Nucleus accumbens (tissue), 56 donors: ENCODE results near the gene TSKU.
A peak's percentile ranks its signal among the peaks of the same experiment; 100 is the strongest.
"Not testable (repeated sequence)": the region's sequence is repeated elsewhere in the genome, so short reads cannot be mapped to it uniquely, and the experiment has no call there.

Experiments used
- DNase-seq, 56 donors: peaks; one replicate each; lab custom pipeline; 2025; lab: John Stamatoyannopoulos, UW

Gene TSKU

GRCh38 chr11:76798671-76799065 is 15.5 kb downstream of the TSKU start:
- no peak for DNase-seq

- peak in 49 of 56 donors; percentile 23 to 86 (median 53) for DNase-seq
Observed at GRCh38 chr11:76799066-76799804, 16.1 kb downstream of the TSKU start.

DNA sequence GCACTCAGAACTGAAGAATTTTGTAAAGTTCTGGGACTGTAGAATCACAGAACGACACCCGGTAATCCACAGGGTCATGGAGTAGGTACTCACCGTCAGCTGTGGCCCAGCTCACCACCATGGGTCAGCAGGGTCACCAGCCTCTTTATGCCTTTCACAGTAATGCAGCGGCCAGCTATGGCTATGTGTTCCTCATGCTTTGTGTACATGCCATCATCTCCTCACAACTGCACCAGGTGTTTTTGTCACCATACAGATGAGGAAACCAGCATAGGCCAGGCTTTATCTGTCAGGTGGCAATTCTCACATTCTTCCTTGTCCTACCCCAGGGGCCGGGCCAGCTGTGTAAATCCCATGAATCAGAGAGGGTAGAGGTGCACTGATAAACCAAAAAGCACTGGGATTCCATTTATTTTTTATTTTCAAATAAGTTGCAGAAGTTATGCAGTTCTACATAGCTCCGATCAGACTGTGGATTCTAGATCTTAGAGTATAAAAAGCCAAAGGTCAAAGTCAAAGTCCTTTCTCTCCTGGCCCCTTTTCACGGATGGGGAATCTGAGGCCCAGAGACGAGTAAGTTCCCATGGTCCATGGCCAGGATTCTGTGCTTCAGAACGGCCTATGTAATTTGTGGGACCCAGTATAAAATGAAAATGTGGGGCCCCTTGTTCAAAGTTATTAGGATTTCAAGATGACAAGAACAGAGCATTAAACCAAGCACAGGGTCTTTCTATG is 17.5 kb downstream of the TSKU start:
- no peak for DNase-seq

DNA sequence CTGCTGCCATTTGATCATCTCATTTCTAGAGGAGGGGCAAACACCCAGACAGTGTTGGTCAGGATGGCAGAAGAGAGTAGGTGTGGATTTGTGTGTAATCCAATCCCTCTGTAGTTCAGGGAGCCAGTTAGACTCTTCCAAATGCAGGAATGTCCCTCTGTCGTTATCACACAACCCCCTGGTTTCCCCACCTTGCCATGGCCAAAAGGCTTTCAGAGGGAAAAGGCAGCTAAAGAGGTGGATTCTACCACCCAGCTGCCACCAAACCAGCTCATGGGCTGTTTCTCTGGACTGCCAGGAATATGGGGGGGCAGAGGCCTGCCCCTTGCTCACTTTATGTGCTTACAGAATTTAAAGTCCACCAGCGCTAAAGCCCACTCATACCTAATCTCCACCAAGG is 18.1 kb downstream of the TSKU start:
- no peak for DNase-seq

DNA sequence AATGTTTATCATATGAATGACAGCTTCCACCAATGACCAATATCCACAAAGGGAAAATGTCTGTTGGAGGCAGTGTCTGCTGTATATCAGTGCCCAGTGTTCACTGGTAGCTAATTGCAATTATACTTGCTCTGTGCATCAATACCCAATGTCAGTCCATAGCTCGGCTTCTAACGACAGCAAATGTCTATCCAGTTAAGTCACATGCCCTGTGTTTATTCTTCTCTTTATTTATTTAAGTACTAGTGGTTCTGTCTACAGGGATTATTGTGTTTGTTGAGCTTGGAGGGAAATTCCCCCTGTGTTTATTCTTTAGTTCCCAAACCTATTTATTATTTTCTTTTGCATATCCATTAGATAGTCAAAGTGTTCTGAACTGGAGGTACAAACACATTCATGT is 18.6 kb downstream of the TSKU start:
- no peak for DNase-seq

DNA sequence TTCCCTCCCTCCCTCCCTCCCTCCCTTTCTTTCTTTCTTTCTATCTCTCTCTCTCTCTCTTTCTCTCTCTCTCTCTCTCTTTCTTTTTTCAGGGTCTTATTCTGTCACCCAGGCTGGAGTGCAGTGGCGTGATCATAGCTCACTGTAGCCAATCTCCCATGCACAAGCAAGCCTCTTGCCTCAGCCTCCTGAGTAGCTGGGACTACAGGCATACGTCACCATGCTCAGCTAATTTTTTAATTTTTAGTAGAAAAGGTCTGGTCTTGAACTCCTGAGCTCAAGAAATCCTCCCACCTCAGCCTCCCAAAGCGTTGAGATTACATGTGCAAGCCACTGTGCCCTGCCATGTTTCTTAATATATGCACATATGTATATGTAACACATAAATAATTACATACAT is 19.0 kb downstream of the TSKU start:
- DNase-seq = no peak

GRCh38 chr11:76802621-76803020 is 19.5 kb downstream of the TSKU start:
- no peak for DNase-seq

- DNase-seq = no peak
Observed at GRCh38 chr11:76803023-76803422, 19.9 kb downstream of the TSKU start.

GRCh38 chr11:76803811-76804600 is 20.9 kb downstream of the TSKU start:
- DNase-seq = no peak

- no peak for DNase-seq
Observed at GRCh38 chr11:76805206-76805913, 22.2 kb downstream of the TSKU start.

DNA sequence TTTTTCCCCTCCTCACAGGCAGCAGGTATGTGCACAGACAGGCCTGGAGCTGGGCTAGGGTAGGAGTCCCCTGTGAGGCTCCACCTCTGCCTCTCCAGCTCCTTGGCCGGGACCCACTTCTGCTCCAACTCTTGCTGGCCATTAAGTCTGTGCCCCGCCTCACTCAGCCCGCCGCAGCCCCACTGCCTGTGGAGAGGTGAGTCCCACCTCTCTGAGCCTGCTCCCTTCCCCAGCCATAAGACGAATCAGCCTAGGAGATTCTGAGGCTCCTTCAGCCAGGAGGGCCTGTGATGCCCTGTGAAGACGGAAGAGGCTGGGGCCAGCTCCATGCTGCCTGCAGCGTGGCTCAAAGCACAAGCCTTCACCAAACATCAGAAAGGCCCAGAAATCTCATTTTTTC is 23.0 kb downstream of the TSKU start:
- DNase-seq = no peak

- no peak for DNase-seq
Observed at GRCh38 chr11:76806608-76807205, 23.6 kb downstream of the TSKU start.

- peak in 49 of 56 donors; percentile 32 to 91 (median 59) for DNase-seq
Observed at GRCh38 chr11:76807206-76807875, 24.2 kb downstream of the TSKU start.

GRCh38 chr11:76808171-76808570 is 25.0 kb downstream of the TSKU start:
- no peak for DNase-seq

DNA sequence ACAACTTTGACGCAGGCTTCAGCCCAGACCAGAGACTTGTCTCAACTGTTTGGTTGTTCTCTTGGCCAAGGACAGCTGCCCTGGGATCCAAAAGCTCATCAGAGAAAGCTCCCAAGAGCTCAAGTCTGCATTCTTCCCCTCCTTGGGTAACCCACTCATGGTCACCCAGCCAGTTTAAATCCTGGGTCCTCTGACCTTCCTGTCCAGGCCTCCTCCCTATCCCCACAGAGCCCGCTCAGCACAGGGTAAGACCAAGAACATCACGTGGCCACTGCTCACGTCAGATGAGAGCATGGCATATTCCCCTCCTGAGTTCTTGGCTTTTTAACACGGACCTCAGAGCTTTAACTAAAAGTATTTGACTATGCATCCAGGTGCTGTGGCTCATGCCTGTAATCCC is 25.8 kb downstream of the TSKU start:
- no peak for DNase-seq

DNA sequence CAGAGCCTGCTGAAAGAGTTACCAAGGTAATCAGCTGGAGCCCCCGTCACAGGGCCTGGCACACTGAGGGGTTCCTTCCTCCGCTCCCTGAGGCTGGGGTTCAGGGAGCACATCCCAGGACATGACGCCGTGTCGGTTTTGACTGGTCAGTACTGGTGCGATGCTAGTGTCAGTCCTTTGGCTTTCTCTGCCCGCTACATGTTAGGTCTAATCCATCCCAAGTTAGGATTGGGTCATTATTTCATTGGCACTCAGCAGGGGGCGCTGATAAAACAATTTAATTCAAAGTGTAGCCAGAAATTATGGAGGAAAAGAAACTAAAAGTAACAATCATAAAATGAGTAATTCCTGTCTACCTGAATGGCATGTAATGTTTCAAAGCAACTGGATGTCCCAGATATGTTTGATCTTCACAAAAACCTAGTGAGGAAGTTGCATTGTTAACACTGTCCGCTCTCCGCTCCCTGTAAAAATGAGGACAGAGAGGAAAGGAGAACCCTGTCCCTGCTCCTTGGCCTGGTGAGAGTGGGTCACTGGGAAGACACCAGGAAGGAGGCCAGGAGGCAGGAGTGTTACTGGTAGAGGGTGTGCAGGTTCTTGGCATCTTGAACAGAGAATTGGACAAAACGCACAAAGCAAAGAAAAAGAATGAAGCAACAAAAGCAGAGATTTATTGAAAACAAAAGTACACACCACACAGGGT is 27.1 kb downstream of the TSKU start:
- DNase-seq = peak in 14 of 56 donors; percentile 8 to 51 (median 12)

GRCh38 chr11:76811259-76811658 is 28.1 kb downstream of the TSKU start:
- DNase-seq = no peak

DNA sequence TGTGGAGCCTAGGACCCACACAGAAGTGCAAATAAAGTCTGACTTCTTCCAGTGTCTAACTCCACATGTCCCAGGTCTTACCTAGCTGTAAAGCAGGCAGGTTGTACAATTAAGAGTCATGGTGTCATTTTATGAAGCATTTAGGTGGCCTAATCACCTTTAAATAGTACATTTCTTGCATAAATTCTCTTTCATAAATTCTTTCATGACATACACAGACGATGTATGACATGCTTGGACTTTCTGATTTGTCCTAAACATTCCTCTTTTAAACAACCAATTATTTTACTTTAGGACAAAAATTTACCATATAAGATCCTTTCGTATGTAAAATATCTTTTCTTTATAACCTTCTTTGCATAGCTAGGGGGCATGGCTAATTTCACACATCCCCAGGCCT is 31.3 kb downstream of the TSKU start:
- no peak for DNase-seq

DNA sequence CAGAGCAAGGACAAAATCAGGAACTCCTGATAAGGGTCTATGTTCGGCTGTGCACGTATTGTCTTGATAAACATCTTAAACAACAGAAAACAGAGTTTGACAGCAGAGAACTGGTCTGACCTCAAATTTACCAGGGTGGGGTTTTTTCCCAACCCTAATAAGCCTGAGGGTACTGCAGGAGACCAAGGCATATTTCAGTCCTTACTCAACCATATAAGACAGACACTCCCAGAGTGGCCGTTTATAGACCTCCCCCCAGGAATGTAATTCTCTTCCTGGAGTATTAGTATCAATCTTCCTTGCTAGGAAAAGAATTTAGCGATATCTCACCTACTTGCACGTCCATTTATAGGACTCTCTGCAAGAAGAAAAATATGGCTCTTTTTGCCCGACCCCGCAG is 32.5 kb downstream of the TSKU start:
- DNase-seq = not testable (repeated sequence)
